ENCODE data around the gene UGT1A8.
"Not testable (repeated sequence)": the region's sequence is repeated elsewhere in the genome, so short reads cannot be mapped to it uniquely, and the experiment has no call there.

Gene UGT1A8

DNA sequence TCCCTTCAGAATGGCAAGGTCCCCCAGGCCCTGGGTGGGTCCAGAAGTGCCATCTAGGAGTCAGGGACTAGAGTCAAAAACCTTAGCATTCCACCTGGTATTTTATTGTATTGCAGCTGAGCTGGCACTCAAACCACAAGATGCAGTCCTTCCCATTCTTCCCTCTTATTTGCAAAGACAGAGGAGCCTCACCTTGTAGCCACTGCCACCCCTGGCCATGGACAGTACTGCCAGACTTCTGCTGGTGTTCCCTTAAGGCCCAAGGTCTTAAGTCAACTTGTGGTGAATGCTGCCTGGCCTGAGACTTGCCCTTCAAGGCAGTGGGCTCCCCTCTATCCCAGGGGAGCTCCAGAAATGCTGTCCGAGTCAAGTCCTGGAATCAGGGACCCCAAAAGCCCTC, 25.7 kb downstream of the UGT1A8 start:
- no peak for DNase-seq

DNA sequence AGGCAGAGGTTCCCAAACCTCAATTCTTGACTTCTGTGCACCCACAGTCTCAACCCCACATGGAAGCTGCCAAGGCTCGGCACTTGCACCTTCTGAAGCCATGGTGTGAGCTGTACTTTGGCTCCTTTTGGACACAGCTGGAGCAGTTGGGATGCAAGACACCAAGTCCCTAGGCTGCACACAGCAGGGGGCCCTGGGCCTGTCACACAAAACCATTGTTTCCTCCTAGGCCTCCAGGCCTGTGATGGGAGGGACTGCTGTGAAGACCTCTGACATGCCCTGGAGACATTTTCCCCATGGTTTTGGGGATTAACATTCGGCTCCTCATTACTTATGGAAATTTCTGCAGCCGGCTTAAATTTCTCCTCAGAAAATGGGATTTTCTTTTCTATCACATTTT, 28.6 kb downstream of the UGT1A8 start:
- not testable (repeated sequence) for DNase-seq

DNA sequence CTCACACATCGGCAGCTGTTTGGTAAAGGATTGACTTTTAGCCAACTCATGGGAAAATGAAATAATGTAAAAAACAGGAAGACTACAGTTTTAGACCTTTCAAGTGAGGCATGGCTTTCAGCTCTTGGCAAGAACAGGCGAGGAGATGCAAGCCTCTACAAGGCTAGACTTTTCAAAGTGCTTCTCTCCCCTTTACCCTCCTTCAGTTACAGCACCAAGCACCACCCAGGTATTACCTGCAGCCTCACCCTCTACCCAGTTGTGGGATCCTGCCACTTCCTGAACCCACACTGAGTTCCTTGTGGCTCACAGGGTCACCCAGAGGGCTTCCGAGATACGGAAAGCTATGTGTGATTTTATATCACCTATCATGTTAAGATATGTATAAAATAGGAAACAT, 33.5 kb downstream of the UGT1A8 start:
- no peak for DNase-seq

GRCh38 chr2:233651430-233651829, 34.0 kb downstream of the UGT1A8 start:
- no peak for DNase-seq

DNA sequence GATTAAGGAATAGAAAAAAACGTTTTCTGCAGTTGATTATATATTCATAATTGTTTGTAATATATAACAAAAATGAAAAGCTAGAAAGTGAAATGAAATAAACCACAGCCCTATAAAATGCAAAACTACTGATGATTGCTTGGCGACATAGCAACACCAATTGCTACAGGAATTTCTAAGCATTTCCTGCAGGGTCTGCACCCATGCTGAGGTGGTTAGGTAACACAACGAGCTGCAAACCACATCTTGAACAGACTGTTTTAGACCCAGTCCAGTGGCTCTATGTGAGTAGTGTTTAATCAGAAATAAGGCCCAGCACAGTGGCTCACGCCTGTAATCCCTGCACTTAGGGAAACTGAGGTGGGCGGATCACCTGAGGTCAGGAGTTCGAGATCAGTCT, 37.1 kb downstream of the UGT1A8 start:
- peak; percentile 3 for DNase-seq

DNA sequence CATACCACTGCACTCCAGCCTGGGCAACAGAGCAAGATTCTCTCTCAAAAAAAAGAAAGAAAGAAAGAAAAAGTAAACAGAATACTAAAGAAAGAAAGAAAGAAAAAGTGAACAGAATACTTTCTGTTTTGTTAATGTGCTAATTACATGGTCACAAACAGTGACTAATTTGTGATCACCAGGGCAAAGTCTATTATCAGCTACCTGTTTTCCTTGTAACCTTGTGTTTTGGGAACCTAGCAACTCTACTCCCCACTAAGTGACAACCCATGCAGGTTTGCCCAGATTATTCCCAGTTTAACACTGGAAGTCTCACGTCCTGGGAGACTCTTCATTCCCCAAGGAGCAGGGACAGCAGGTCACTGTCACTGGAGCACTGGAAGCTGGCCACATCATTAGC, 37.6 kb downstream of the UGT1A8 start:
- no peak for DNase-seq

- DNase-seq, result not testable (repeated sequence)
Measured at GRCh38 chr2:233655943-233656342, 38.5 kb downstream of the UGT1A8 start.

DNA sequence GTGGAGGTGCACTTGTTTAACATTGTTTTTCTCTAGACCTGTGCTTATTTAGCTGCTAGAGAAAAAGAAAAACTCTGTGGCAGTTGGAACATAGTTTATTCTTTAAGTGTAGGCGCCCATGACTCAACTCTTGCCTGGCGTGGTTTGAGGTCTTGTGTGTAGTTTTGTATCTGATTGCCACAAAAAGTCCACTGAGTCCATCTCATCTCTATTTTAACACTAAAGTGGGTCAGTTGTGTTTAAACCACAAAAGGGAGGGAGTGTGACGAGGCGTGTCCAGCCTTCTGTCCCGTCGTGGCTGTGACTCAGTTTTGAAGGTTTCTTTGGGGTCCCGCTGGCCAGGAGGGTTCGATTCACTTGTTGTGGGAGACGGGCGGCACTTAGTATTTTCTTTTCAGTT, 39.0 kb downstream of the UGT1A8 start:
- DNase-seq, result peak; percentile 10

DNA sequence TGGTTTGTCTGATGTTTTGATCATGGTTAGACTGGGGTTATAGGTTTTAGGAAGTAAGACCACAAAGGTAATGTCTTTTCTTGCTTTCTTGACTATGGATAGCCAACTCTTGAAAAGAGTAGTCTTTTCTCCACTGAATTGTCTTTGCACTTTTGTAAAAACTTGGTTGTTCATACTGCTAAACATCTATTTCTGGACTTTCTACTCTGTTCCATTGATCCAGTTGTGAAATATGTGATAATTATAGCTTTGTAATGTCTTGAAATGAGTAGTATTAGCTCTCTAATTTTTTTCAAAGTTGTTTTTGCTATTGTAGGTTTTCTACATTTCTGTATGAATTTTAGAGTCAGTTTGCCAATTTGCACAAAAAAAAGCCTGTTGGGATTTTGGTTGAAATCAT, 41.2 kb downstream of the UGT1A8 start:
- DNase-seq, result no peak

GRCh38 chr2:233663911-233664310, 46.5 kb downstream of the UGT1A8 start:
- no peak for DNase-seq

- no peak for DNase-seq
Measured at GRCh38 chr2:233668605-233669260, 51.3 kb downstream of the UGT1A8 start.

DNA sequence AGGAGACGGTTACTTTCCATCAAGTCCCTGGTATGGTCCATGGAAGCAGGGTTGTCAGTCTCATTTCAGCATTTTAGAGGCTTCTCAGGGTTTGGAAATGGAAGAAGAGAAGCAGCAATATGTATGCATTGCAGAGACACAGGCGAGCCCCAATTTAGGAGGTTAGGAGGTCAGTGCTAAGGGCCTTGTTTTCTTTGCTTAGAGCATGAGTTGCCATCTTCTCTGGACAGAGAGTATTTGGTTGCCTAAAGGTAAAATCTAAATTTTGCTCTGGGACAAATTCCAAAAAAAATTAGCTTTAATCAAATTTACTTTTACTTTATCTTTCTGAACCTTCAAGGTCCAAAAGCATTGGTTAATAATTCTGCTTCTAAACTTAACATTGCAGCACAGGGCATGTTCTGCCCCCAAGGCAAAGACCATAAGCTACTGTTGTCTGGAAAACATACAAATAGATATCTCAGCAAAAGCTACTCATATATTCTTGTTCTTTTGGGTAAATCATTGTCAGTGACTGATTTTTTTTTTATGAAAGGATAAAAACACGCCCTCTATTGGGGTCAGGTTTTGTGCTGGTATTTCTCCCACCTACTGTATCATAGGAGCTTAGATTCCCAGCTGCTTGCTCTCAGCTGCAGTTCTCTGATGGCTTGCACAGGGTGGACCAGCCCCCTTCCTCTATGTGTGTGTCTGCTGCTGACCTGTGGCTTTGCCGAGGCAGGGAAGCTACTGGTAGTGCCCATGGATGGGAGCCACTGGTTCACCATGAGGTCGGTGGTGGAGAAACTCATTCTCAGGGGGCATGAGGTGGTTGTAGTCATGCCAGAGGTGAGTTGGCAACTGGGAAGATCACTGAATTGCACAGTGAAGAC, 54.1 kb downstream of the UGT1A8 start, which contains the start of gene UGT1A9:
UGT1A9 (plus strand) TSS at position 609 of the 872 bp plus-strand sequence; CDS start at position 646, 37 bp downstream.
- DNase-seq, result no peak

- DNase-seq, result no peak
Measured at GRCh38 chr2:233672886-233673285, 55.5 kb downstream of the UGT1A8 start.

DNA sequence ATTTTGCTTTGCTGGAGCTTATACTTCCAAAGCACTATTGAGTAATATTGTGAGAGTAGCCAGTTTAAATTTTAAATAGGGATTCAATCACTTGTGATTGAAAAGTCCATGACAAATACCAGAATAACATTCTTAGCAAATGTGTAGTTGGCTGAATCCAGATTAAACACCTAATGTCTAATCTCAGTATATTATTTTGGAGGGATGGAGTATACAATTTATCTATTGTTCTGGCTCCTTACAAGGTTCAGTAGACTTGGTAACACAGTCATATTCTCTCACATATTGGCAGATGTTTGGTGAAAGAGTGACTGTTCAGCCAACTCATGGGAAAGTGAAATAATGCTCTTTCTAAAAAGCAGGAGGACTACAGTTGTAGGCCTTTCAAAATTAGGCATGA, 56.5 kb downstream of the UGT1A8 start:
- no peak for DNase-seq

DNA sequence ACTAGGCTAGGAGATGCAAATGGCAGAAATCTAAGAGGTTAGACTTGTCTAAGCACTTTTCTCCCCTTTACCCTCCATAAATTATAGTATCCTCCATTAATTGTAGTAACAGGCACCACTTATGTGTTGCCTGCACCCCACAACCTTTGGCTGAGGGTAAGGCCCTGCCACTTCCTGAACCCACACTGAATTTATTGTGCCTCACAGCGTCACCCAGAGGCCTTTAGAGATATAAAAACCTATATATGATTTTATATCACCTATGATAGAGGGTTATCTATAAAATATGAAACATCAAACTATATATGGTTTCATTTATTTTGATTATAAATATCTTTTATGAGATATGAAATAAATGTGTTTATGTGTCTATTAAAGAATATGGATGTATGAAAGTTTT, 56.9 kb downstream of the UGT1A8 start:
- DNase-seq, result no peak

GRCh38 chr2:233674995-233675394, 57.6 kb downstream of the UGT1A8 start:
- no peak for DNase-seq

DNA sequence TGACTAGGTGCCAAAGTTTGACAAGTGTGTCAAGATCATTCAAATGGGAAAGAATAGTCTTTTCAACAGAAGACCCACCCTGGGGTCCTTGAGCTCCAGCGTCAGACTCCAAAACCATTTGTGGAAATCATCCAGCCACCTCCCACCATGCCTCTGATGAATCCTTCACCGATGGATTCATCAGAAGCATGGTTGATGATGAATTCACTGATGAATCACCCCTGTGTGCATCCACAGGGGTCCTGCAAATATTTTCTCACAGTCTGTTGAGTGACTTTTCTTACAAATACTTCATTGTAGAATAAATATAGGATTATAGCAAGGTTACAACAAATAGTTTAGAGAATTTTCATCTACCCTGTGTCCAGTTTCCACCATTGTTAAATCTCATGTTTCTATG, 58.6 kb downstream of the UGT1A8 start:
- no peak for DNase-seq

- DNase-seq, result no peak
Measured at GRCh38 chr2:233679196-233679595, 61.8 kb downstream of the UGT1A8 start.

DNA sequence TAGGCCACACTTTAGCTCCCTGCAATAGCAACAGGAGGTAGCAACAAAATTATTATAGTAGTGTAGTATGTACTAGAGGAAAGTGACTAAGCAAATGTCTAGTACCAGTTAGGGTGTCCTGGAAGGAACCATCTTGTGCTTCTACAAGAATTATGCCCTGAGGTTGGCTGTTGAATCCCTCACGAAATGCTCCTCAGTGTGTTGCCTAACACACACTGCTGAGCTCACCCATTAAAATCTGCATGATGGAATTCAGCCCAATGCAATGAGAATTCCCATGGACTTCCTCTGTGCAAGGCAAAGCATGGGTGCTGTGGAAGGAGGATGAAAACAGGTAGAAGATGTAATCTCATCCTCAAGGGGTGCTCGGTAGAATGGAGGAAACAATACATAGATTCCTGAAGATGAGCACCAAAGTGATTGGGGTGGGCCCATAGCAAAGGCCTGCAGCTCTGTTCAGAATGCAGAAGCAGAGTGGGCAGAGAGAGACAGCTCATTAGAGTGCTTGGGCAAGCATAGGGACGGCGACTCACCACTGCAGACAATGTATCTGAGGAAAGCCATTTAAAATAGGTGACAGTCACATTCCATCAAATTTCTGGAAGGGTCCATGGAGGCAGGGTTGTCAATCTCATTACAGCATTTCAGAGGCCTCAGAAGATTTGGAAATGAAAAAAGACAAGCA, 63.1 kb downstream of the UGT1A8 start:
- no peak for DNase-seq

DNA sequence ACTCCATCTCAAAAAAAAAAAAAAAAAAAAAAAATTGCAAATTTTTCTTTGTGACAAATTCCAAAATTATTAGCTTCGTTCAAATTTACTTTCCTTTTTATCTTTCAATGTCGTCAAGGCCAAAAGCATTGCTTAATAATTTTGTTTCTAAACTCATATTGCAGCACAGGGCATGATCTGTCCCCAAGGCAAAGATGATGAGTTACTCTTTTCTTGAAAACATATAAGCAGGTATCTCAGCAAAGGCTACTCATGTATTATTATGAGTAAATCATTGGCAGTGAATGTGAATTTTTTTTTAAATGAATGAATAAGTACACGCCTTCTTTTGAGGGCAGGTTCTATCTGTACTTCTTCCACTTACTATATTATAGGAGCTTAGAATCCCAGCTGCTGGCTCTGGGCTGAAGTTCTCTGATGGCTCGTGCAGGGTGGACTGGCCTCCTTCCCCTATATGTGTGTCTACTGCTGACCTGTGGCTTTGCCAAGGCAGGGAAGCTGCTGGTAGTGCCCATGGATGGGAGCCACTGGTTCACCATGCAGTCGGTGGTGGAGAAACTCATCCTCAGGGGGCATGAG, 64.2 kb downstream of the UGT1A8 start, which contains the start of gene UGT1A7:
UGT1A7 (plus strand) TSS at position 381 of the 579 bp plus-strand sequence; CDS start at position 418, 37 bp downstream.
- no peak for DNase-seq

- DNase-seq, result no peak
Measured at GRCh38 chr2:233684640-233685039, 67.2 kb downstream of the UGT1A8 start.

GRCh38 chr2:233686928-233687327, 69.5 kb downstream of the UGT1A8 start:
- no peak for DNase-seq

GRCh38 chr2:233688341-233688740, 70.9 kb downstream of the UGT1A8 start:
- no peak for DNase-seq

Data from activated CD4-positive, alpha-beta T cell treated with anti-CD3 and anti-CD28 coated beads, Interleukin-2, amount 50 U/mL, for 16 hours (primary cell).